PC-9 (cell line): Measurements from ENCODE around the gene SLC2A6.

ENCODE experiments used
- CTCF ChIP-seq: fragments of 200-600 bp; sonication (generic); conservative IDR thresholded peaks from 2 replicates; pipeline ENCODE4 v1.6.1; 2017; ENCODE audit warnings: mixed run types, antibody characterized with exemption, mild to moderate bottlenecking, moderate library complexity
- EZH2 ChIP-seq: fragments of 200-600 bp; sonication (generic); IDR thresholded peaks from 2 replicates; pipeline ENCODE4 v1.8.0; 2017; ENCODE audit warnings: antibody characterized with exemption, low read depth

GRCh38 chr9:133518706-133519449 lies 40.0 kb upstream of the SLC2A6 start:
- TF ChIP-seq CTCF (no peak), EZH2 (no peak)
